22Rv1 (cell line): Measurements from ENCODE around the gene LCLAT1.

Experiments
- ZFX ChIP-seq: fragments of 450-650 bp; IDR thresholded peaks from 2 replicates; pipeline ENCODE4 v1.6.1; 2017; ENCODE audit warnings: antibody characterized with exemption, borderline replicate concordance
- TF ChIP-seq, protein P1 (sequence below): fragments of 450-650 bp; IDR thresholded peaks from 2 replicates; pipeline ENCODE4 v1.5.1; 2017; ENCODE audit warnings: mild to moderate bottlenecking

DNA sequence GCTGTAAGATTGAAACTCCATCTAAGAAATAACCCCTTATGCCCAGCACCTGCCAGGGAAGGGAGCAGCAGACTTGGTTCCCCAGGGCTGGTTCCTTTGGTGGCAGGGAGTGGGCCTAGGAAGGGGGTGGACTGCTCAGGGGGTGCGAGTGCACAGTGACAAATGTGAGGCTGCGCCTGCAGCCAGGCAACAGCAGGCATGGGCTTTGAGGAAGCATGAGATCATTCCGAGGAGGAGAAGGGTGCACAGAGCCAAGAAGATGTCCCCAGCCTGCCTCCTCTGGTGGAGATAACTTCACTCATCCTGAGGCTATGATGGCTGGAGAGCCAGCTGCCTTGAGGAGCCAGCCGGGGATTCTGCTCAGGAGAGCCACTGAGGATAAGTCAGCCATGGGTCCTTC is 202.2 kb downstream of the LCLAT1 start:
- TF ChIP-seq, protein P1, sequence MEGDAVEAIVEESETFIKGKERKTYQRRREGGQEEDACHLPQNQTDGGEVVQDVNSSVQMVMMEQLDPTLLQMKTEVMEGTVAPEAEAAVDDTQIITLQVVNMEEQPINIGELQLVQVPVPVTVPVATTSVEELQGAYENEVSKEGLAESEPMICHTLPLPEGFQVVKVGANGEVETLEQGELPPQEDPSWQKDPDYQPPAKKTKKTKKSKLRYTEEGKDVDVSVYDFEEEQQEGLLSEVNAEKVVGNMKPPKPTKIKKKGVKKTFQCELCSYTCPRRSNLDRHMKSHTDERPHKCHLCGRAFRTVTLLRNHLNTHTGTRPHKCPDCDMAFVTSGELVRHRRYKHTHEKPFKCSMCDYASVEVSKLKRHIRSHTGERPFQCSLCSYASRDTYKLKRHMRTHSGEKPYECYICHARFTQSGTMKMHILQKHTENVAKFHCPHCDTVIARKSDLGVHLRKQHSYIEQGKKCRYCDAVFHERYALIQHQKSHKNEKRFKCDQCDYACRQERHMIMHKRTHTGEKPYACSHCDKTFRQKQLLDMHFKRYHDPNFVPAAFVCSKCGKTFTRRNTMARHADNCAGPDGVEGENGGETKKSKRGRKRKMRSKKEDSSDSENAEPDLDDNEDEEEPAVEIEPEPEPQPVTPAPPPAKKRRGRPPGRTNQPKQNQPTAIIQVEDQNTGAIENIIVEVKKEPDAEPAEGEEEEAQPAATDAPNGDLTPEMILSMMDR = no peak
- TF ChIP-seq ZFX = no peak
